A673 (cell line): ENCODE data around the gene ZNF488. TPM values are rescaled to one million over a fixed set of nuclear protein-coding genes. Genes with fewer than 3 reads are reported as not detected.

Experiments used
- BruUV-seq: library from RNA; stranded (reverse); fragments of 400-500 nt; replicated peaks from 2 replicates; lab custom pipeline; 2021; lab: Mats Ljungman, UMichigan
- CTCF ChIA-PET: fragments of 300-600 bp; sonication (Branson Sonifier 250); formaldehyde crosslinking; loops from one replicate; lab custom pipeline; 2022; ENCODE audit warnings: antibody characterized with exemption; lab: Charles Lee
- POLR2A ChIA-PET: fragments of 300-600 bp; sonication (Branson Sonifier 250); formaldehyde crosslinking; loops from one replicate; lab custom pipeline; 2022; ENCODE audit warnings: antibody characterized with exemption; ENCODE audit not compliant: low non-redundant PET; lab: Charles Lee
- DNase-seq: peaks from one replicate; pipeline ENCODE4 v3.0.0-alpha.2; 2015; ENCODE audit warnings: low spot score
- H3K27ac ChIP-seq: fragments of 200-600 bp; sonication (generic); 2 replicates; pipeline ENCODE4 v1.5.1; 2016; ENCODE audit warnings: mixed run types, low read depth, mild to moderate bottlenecking, mixed read lengths, antibody characterized with exemption, low read length; ENCODE audit not compliant: poor library complexity, severe bottlenecking
- H3K27me3 ChIP-seq: fragments of 200-600 bp; sonication (generic); replicated peaks from 2 replicates; pipeline ENCODE4 v1.6.1; 2017; ENCODE audit warnings: mixed run types, low read depth, mild to moderate bottlenecking, mixed read lengths, antibody characterized with exemption, low read length; ENCODE audit not compliant: insufficient read depth, poor library complexity
- H3K36me3 ChIP-seq: fragments of 200-600 bp; sonication (generic); 2 replicates; pipeline ENCODE4 v1.6.1; 2016; ENCODE audit warnings: mixed run types, mild to moderate bottlenecking, mixed read lengths, antibody characterized with exemption, low read length; ENCODE audit not compliant: insufficient read depth, poor library complexity, severe bottlenecking
- H3K4me1 ChIP-seq: fragments of 200-600 bp; sonication (generic); 2 replicates; pipeline ENCODE4 v1.6.1; 2017; ENCODE audit warnings: mixed run types, mild to moderate bottlenecking, mixed read lengths, antibody characterized with exemption, low read length; ENCODE audit not compliant: insufficient read depth, poor library complexity, severe bottlenecking
- H3K4me3 ChIP-seq: fragments of 200-600 bp; sonication (generic); 2 replicates; pipeline ENCODE4 v1.5.1; 2016; ENCODE audit warnings: low read depth, mixed run types, mild to moderate bottlenecking, mixed read lengths, low read length; ENCODE audit not compliant: poor library complexity, severe bottlenecking
- H3K9me3 ChIP-seq: fragments of 200-600 bp; sonication (generic); 2 replicates; pipeline ENCODE4 v1.6.1; 2016; ENCODE audit warnings: mixed run types, low read depth, mild to moderate bottlenecking, mixed read lengths, antibody characterized with exemption, low read length; ENCODE audit not compliant: poor library complexity, severe bottlenecking
- EZH2 ChIP-seq: fragments of 200-600 bp; sonication (generic); IDR thresholded peaks from 2 replicates; pipeline ENCODE4 v1.6.1; 2017; ENCODE audit warnings: borderline replicate concordance, low read depth, mild to moderate bottlenecking, mixed read lengths, antibody characterized with exemption, low read length; ENCODE audit not compliant: poor library complexity, severe bottlenecking
- intact Hi-C: fragments of 100-400 bp; cut with micrococcal nuclease; formaldehyde crosslinking; loops from one replicate; pipeline ENCODE4 v1.10.0; 2022; ENCODE audit not compliant: unreplicated experiment
- total RNA-seq: library from RNA; stranded (reverse); gene quantifications from 2 replicates; pipeline ENCODE4 v1.2.3, GENCODE V29; 2021
- TF ChIP-seq, protein P1 (sequence below): fragments of 300-800, 200-600 bp; sonication (generic); conservative IDR thresholded peaks from 2 replicates; pipeline ENCODE4 v1.5.1; 2017; ENCODE audit warnings: low read depth, mild to moderate bottlenecking, antibody characterized with exemption, low read length, moderate library complexity, mixed read lengths

ZNF488 gene
- total RNA-seq, 1 experiment from 2014 or later = 0.09 TPM

DNA sequence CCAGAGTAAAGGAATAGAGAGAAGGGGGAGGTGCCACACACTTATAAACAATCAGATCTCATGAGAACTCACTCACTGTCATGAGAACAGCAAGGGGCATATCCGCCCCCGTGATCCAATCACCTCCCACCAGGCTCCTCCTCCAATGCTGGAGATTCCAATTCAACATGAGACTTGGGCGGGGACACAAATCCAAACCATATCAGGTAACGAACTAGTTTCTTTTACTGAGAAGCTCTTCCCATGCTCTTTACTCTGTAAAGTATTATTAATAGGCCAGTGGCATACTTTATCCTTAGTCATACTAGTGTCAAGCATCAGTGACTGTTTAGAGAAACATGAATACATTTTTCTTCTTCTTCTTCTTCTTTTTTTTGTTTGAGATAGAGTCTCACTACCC lies 39.4 kb upstream of the ZNF488 start:
- Histone ChIP-seq H3K27ac (no peak overlapping the region), H3K4me3 (no peak overlapping the region), H3K27me3 (no peaks in the 10 kb centered on the region), H3K36me3 (no peaks in the 10 kb centered on the region), H3K9me3 (no peaks in the 10 kb centered on the region), H3K4me1 (no peaks in the 10 kb centered on the region)
- no TSS peak for BruUV-seq
- TF ChIP-seq, protein P1, sequence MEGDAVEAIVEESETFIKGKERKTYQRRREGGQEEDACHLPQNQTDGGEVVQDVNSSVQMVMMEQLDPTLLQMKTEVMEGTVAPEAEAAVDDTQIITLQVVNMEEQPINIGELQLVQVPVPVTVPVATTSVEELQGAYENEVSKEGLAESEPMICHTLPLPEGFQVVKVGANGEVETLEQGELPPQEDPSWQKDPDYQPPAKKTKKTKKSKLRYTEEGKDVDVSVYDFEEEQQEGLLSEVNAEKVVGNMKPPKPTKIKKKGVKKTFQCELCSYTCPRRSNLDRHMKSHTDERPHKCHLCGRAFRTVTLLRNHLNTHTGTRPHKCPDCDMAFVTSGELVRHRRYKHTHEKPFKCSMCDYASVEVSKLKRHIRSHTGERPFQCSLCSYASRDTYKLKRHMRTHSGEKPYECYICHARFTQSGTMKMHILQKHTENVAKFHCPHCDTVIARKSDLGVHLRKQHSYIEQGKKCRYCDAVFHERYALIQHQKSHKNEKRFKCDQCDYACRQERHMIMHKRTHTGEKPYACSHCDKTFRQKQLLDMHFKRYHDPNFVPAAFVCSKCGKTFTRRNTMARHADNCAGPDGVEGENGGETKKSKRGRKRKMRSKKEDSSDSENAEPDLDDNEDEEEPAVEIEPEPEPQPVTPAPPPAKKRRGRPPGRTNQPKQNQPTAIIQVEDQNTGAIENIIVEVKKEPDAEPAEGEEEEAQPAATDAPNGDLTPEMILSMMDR = no peak
- TF ChIP-seq EZH2 = no peak
- DNase-seq = peak; percentile 26
- POLR2A ChIA-PET = no interaction called here
- intact Hi-C loops = no loop called here
- CTCF ChIA-PET = no interaction called here

DNA sequence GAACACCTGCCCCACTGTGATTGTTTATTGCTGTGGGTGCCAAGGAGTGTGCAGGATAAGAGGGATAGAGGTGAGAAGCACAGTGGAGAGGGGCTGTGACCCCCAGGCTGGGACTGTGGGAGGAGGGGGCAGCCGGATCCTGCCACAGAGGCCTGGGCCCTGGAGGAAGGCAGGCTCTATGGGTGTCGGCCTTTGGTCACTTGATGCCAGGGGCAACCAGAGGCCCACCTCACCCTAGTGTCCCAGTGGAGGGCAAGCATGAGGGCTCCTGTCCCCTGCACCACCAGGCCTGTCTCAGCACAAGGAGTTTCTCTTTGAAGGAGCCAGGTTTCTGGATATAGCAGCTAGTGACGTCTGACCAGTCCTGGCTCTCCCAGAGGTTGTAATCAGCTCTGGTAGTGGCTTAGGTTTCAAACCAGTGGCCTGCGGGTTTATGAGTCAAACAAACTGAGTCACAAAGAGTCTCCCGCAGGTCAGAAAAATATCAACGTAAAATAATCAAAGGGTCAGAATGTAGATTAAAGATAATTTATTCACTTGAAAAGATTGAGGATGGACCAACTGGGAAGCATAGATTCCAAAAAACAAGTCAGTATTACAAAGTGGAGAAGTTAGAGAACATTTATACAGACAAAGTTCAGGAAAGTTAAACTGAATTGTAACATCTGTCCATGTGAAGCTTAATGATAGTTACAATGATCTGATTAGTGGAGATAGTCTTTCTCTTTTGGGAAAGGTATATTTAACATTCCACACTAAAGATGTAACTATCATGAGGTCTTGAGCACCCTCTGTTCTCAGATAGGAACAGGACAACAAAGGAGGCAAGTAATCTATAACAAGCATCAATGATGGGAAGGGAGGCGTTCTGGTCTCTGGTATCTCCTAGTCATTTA lies 37.2 kb upstream of the ZNF488 start:
- Histone ChIP-seq H3K27me3 (no peaks in the 10 kb centered on the region), H3K36me3 (no peaks in the 10 kb centered on the region), H3K4me3 (no peak overlapping the region), H3K4me1 (no peaks in the 10 kb centered on the region), H3K27ac (no peak overlapping the region), H3K9me3 (no peaks in the 10 kb centered on the region)
- ChIA-PET CTCF (no interaction called here), POLR2A (no interaction called here)
- DNase-seq = no peak
- BruUV-seq = no TSS peak
- intact Hi-C loops = no loop called here
- TF ChIP-seq, protein P1 = no peak
- TF ChIP-seq EZH2 = no peak

DNA sequence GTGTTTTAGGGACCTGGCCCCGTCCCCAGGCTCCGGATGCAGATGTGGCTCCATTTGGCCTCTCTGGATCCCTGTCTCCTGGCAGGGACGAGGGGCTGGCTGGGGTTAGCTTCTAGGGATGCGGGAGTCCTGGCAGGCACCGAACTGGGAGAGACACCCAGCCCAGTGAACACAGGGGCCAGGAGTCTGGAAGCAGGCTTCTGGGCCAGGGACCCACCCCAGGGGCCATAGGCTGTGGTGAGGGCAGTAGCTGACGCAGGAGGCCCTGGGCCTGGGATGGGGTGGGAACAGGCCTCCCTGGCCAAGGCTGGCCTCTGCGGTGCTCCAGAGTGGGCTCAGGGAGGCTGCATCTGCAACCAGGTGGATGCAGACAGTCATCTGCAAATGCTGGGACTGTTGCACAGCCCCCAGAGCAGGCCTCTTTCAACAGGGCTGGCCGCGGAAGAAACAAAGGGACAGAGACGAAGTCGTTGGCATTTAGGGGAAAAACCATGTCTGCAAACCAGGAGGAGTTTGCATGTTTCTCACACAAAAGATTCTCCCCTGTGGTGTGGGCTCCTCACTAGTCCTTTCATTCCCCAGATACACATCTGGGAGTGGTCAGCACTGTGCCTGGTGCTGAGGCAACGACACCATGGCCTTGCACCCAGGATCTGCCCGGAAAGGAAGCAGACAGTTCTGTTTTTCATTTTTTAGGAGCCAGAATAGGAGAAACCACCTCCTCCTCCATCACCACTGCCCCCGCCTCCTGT lies 36.4 kb upstream of the ZNF488 start:
- CTCF ChIA-PET = no interaction called here
- intact Hi-C loops = no loop called here
- no peaks in the 10 kb centered on the region for H3K9me3 ChIP-seq
- H3K27me3 ChIP-seq = no peaks in the 10 kb centered on the region
- no peaks in the 10 kb centered on the region for H3K4me1 ChIP-seq
- H3K4me3 ChIP-seq = no peak overlapping the region
- no peak overlapping the region for H3K27ac ChIP-seq
- POLR2A ChIA-PET = no interaction called here
- H3K36me3 ChIP-seq = no peaks in the 10 kb centered on the region
- DNase-seq = no peak
- no TSS peak for BruUV-seq
- TF ChIP-seq, protein P1 = no peak
- no peak for TF ChIP-seq EZH2
